HG03460 (cell line): Measurements from ENCODE around the gene XYLT2.
"Not testable (repeated sequence)": the region's sequence is repeated elsewhere in the genome, so short reads cannot be mapped to it uniquely, and the experiment has no call there.

Experiments used
- ATAC-seq: cut with Tn5 transposase; IDR thresholded peaks from one replicate; pipeline ENCODE4 v1.9.1; 2021; ENCODE audit not compliant: unreplicated experiment

Gene XYLT2

GRCh38 chr17:50345432-50346312 lies at the start of gene XYLT2:
TSS of gene XYLT2 (plus strand) at chr17:50346126. CDS start at chr17:50346141, 15 bp downstream.
- peak; percentile 73 for ATAC-seq

GRCh38 chr17:50297407-50297865 lies 48.5 kb upstream of the XYLT2 start:
- ATAC-seq, result no peak

GRCh38 chr17:50298018-50298417 lies 47.9 kb upstream of the XYLT2 start:
- no peak for ATAC-seq

- no peak for ATAC-seq
These were observed 46.1 kb upstream of the XYLT2 start for GRCh38 chr17:50299776-50300175.

GRCh38 chr17:50300824-50301223 lies 45.1 kb upstream of the XYLT2 start:
- not testable (repeated sequence) for ATAC-seq

- no peak for ATAC-seq
These were observed 43.9 kb upstream of the XYLT2 start for GRCh38 chr17:50301891-50302584.

DNA sequence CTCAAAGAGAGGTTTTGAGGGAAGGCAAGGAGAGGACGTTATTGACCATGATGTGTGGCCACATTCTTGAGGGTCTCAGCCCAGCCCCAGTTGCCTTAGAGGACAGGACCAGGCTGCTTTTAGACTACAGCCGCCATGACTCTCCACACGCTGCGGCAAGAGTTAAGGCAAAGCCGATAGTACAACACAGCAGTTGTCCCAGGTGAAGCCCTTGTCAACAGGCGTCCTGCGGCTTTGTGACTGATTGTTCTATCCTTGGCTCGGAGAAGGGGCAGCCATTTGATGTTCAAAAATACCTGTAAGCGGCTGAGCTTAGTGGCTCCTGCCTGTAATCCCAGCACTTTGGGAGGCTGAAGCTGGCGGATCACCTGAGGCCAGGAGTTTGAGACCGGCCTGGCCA lies 42.9 kb upstream of the XYLT2 start:
- ATAC-seq, result no peak

- ATAC-seq, result no peak
These were observed 42.3 kb upstream of the XYLT2 start for GRCh38 chr17:50303596-50303995.

DNA sequence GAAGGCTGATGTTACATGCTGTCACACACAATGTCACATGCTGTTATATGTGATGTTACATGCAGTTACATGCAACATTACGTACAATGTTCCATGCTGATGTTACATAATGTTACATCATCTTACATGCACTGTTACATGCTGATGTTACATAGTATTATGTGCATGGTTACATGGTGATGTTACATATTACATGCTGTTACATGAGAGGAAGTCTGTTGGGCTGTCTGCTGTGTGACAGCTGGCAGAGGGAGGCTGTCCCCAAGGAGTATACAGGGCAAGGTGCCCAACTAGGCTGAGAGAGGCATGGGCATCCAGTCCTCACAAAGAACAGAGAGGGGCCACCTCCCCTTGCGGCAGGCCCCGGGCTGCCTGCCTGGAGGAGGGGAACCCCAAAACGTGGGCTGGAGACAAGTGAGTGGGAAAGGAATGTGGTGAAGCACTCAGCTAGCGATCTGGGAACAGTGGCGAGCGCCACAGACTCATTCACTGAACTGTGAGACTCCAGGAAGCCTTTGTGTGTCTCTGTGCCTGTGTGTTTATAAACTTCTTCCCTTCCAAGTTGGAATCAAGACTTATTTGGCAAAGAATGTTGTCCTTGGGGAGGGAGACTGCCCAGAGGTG lies 41.0 kb upstream of the XYLT2 start:
- ATAC-seq, result no peak

GRCh38 chr17:50307654-50308053 lies 38.3 kb upstream of the XYLT2 start:
- no peak for ATAC-seq

- ATAC-seq, result no peak
These were observed 37.3 kb upstream of the XYLT2 start for GRCh38 chr17:50308666-50309065.

- ATAC-seq, result no peak
These were observed 35.3 kb upstream of the XYLT2 start for GRCh38 chr17:50310455-50311111.

GRCh38 chr17:50311112-50311460 lies 34.8 kb upstream of the XYLT2 start:
- peak; percentile 52 for ATAC-seq

- no peak for ATAC-seq
These were observed 34.4 kb upstream of the XYLT2 start for GRCh38 chr17:50311483-50311882.

DNA sequence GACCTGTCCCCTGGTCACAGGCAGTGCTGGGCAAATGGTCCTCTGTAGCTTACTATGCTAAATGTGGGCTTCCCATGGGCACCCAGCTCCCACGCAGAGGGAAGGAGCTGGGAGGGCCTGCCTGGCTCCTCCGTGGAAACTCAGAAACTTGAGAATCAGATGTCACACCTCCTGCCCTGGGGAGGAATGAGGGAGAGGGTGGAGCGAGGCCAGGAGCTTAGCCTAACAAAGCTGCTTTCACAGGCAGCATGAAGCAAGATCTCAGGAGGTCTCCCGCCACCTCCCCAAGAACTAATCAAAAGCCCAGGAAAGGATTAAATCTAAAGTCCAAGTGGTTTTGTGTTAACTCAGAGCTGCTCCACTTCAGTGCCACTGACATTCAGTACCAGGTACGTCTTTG lies 33.6 kb upstream of the XYLT2 start:
- no peak for ATAC-seq

DNA sequence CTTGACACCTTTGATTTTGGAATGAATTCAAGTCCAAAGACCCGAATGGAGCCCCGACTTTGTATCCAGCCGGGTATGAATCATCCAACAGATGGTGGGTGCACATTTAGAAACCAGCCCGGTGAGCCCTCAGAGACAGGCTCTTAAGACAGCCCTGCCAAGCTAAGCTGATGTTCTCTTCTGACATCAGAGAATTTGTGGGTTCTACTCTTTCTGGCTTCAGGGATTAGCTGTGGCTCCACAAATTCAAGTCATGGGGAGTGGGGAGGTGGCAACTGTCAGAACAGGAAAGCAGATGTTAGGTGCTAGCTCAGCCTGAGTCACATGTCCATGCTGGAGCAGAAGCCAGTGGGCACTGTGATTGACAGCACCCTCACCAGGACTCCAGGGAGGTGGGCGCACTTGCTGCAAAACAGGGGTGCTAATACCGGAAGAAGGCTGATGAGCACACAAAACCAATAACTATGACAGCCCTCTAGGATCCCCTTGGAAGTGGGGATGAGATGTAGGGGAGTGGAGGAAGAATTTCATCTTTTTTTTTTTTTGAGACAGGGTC lies 31.4 kb upstream of the XYLT2 start:
- ATAC-seq, result no peak

GRCh38 chr17:50316016-50316587 lies 29.8 kb upstream of the XYLT2 start:
- ATAC-seq, result no peak

- ATAC-seq, result not testable (repeated sequence)
These were observed 29.3 kb upstream of the XYLT2 start for GRCh38 chr17:50316660-50317059.

DNA sequence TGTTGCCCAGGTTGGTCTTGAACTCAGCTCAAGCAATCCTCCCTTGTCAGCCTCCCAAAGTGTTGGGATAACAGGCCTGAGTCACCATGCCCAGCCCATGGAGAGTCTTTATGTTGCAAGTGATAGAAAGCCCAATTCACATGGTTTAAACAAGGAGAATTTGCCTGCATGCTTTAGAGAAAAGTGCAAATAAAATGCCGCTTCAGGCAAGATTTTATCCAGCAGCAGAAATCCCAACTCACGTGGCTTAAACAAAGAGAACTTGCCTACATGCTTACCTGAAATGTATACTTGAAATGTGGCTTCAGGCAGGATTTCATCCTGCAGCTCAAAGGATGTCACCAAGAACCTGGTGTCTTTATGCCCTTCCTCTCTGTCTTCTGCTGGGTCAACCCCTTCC lies 28.8 kb upstream of the XYLT2 start:
- ATAC-seq, result no peak

GRCh38 chr17:50318501-50319285 lies 27.2 kb upstream of the XYLT2 start:
- ATAC-seq, result no peak
